WTC11 (cell line): ENCODE data around the gene CGB7. TPM values are rescaled to one million over a fixed set of nuclear protein-coding genes. Genes with fewer than 3 reads are reported as not detected.
A peak's percentile ranks its signal among the peaks of the same experiment; 100 is the strongest.

Experiments
- ATAC-seq: fragments of 200-7000 bp; cut with Tn5 transposase; 2 replicates; pipeline ENCODE4 v1.10.0; 2021; ENCODE audit warnings: mild to moderate bottlenecking, moderate library complexity
- CTCF ChIA-PET: fragments of 300-600 bp; sonication (Branson Sonifier 250); formaldehyde crosslinking; loops from one replicate; lab custom pipeline; 2021; ENCODE audit warnings: antibody characterized with exemption; lab: Charles Lee
- POLR2A ChIA-PET: fragments of 350-600 bp; sonication (Branson Sonifier 250); formaldehyde crosslinking; loops from one replicate; lab custom pipeline; 2021; ENCODE audit warnings: antibody characterized with exemption; lab: Charles Lee
- DNase-seq: peaks from one replicate; pipeline ENCODE4 v3.0.0; 2021; ENCODE audit warnings: low spot score
- H3K27ac Mint-ChIP-seq: 2 replicates; pipeline ENCODE4 v1.8.0; 2021; ENCODE audit warnings: mixed read lengths
- H3K27me3 Mint-ChIP-seq: 2 replicates; pipeline ENCODE4 v1.8.0; 2021; ENCODE audit warnings: low read depth, mild to moderate bottlenecking, moderate library complexity, mixed read lengths
- H3K36me3 Mint-ChIP-seq: 2 replicates; pipeline ENCODE4 v1.8.0; 2021; ENCODE audit warnings: mixed read lengths
- H3K4me1 Mint-ChIP-seq: 2 replicates; pipeline ENCODE4 v1.8.0; 2022; ENCODE audit warnings: mixed read lengths
- H3K4me3 Mint-ChIP-seq: 2 replicates; pipeline ENCODE4 v1.8.0; 2021; ENCODE audit warnings: mild to moderate bottlenecking, moderate library complexity, mixed read lengths
- H3K9me3 Mint-ChIP-seq: 2 replicates; pipeline ENCODE4 v1.8.0; 2021; ENCODE audit warnings: mixed read lengths
- AFF4 ChIP-seq: sonication (generic); formaldehyde crosslinking; IDR thresholded peaks from 2 replicates; pipeline ENCODE4 v1.8.1; 2023; ENCODE audit warnings: mild to moderate bottlenecking, missing genetic modification reagents, borderline replicate concordance
- CBFB ChIP-seq: sonication (generic); formaldehyde crosslinking; IDR thresholded peaks from 2 replicates; pipeline ENCODE4 v1.8.1; 2022; ENCODE audit warnings: mild to moderate bottlenecking, low read depth, missing genetic modification reagents
- CREM ChIP-seq: sonication (generic); formaldehyde crosslinking; IDR thresholded peaks from 2 replicates; pipeline ENCODE4 v1.8.1; 2022; ENCODE audit warnings: mild to moderate bottlenecking, missing genetic modification reagents, moderate library complexity
- E2F4 ChIP-seq: sonication (generic); formaldehyde crosslinking; IDR thresholded peaks from 2 replicates; pipeline ENCODE4 v1.8.1; 2022; ENCODE audit warnings: low read depth, mild to moderate bottlenecking, moderate library complexity, missing genetic modification reagents, borderline replicate concordance
- ETV6 ChIP-seq: sonication (generic); formaldehyde crosslinking; IDR thresholded peaks from 2 replicates; pipeline ENCODE4 v1.8.1; 2022; ENCODE audit warnings: mild to moderate bottlenecking, missing genetic modification reagents
- NFYB ChIP-seq: sonication (generic); formaldehyde crosslinking; conservative IDR thresholded peaks from 2 replicates; pipeline ENCODE4 v1.8.0; 2022; ENCODE audit warnings: low read depth, missing genetic modification reagents
- PREB ChIP-seq: sonication (generic); formaldehyde crosslinking; IDR thresholded peaks from 2 replicates; pipeline ENCODE4 v1.8.1; 2022; ENCODE audit warnings: mild to moderate bottlenecking, missing genetic modification reagents, moderate library complexity, borderline replicate concordance
- PRRX2 ChIP-seq: fragments of 250-450 bp; sonication (Bioruptor Pico); IDR thresholded peaks from 2 replicates; pipeline ENCODE4 v1.8.0; 2021; ENCODE audit warnings: mild to moderate bottlenecking
- RORB ChIP-seq: fragments of 250-450 bp; sonication (Bioruptor Pico); IDR thresholded peaks from 2 replicates; pipeline ENCODE4 v1.9.0; 2021; ENCODE audit warnings: mild to moderate bottlenecking
- SMAD4 ChIP-seq: sonication (generic); formaldehyde crosslinking; IDR thresholded peaks from 2 replicates; pipeline ENCODE4 v1.8.0; 2022; ENCODE audit warnings: mild to moderate bottlenecking, missing genetic modification reagents
- SOX15 ChIP-seq: fragments of 250-450 bp; sonication (Bioruptor Pico); IDR thresholded peaks from 2 replicates; pipeline ENCODE4 v1.9.0; 2021; ENCODE audit warnings: mild to moderate bottlenecking
- TCF7 ChIP-seq: sonication (generic); formaldehyde crosslinking; IDR thresholded peaks from 2 replicates; pipeline ENCODE4 v1.8.0; 2022; ENCODE audit warnings: mild to moderate bottlenecking, low read depth, missing genetic modification reagents, moderate library complexity
- USF2 ChIP-seq: sonication (generic); formaldehyde crosslinking; IDR thresholded peaks from 2 replicates; pipeline ENCODE4 v1.8.1; 2023; ENCODE audit warnings: mild to moderate bottlenecking, missing genetic modification reagents, moderate library complexity
- ZNF232 ChIP-seq: sonication (generic); formaldehyde crosslinking; IDR thresholded peaks from 2 replicates; pipeline ENCODE4 v1.8.0; 2022; ENCODE audit warnings: mild to moderate bottlenecking, missing genetic modification reagents
- ZNF317 ChIP-seq: sonication (generic); formaldehyde crosslinking; IDR thresholded peaks from 2 replicates; pipeline ENCODE4 v1.8.1; 2023; ENCODE audit warnings: low read depth, mild to moderate bottlenecking, moderate library complexity, missing genetic modification reagents, borderline replicate concordance
- ZNF396 ChIP-seq: fragments of 250-450 bp; sonication (Bioruptor Pico); IDR thresholded peaks from 2 replicates; pipeline ENCODE4 v1.8.0; 2021; ENCODE audit warnings: mild to moderate bottlenecking, moderate library complexity, borderline replicate concordance
- total RNA-seq: library from RNA; stranded (reverse); gene quantifications from 3 replicates; pipeline ENCODE4 v1.2.3, GENCODE V29; 2021
- TF ChIP-seq, protein P1 (sequence below): sonication (generic); formaldehyde crosslinking; IDR thresholded peaks from 2 replicates; pipeline ENCODE4 v1.8.0; 2023; ENCODE audit warnings: missing genetic modification reagents, mild to moderate bottlenecking, borderline replicate concordance
- TF ChIP-seq, protein P2 (sequence below): sonication (generic); formaldehyde crosslinking; IDR thresholded peaks from 2 replicates; pipeline ENCODE4 v1.8.1; 2022; ENCODE audit warnings: missing genetic modification reagents, borderline replicate concordance

Gene CGB7
- total RNA-seq, 1 experiment from 2014 or later, result 1.6 TPM

DNA sequence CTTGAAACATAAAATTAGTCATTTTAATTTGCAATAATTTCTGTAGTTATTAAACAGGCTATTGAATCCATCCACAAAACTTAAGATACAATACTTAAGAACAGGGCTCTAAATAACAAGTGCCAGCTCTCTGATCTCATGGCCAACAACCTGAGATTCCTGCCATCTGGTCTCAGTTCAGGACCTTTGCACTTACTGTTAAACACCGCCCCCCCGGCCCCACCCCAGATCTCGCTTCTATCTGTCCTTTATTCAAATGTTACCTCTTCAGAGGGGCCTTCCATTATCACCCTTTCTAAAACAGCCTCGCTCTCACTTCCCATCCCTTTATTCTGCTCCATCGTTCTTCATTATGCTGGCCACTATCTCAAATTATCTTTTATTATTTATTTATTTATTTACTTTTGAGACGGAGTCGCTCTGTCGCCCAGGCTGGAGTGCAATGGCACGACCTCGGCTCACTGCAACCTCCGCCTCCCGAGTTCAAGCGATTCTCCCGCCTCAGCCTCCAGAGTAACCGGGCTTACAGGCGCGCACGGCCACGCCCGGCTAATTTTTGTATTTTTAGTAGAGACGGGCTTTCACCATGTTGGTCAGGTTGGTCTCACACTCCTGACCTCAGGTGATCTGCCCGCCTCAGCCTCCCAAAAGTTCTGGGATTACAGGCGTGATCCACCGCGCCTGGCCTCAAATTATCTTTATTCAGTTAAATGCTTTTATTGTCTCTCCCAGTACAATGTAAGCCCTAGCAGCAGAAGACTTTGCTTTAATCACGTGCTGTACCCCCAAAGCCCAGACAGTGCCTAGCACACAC, 26.9 kb upstream of the CGB7 start:
- peak overlapping the region; percentile 96 for H3K4me3 Mint-ChIP-seq
- H3K36me3 Mint-ChIP-seq, result peaks cover 22% of the 10 kb centered on the region
- peak overlapping the region; percentile 99 for H3K27ac Mint-ChIP-seq
- ATAC-seq (no peak), DNase-seq (no peak)
- peaks cover 3% of the 10 kb centered on the region; the same call in 1 of the 2 replicates for H3K9me3 Mint-ChIP-seq
- TF ChIP-seq USF2 (CRISPR knock-in tag) (no peak), PREB (no peak), TCF7 (CRISPR knock-in tag) (no peak), SMAD4 (CRISPR knock-in tag) (no peak), RORB (CRISPR knock-in tag) (no peak), SOX15 (CRISPR knock-in tag) (no peak), E2F4 (CRISPR knock-in tag) (no peak), ETV6 (CRISPR knock-in tag) (no peak), ZNF396 (CRISPR knock-in tag) (no peak), PRRX2 (no peak)
- H3K4me1 Mint-ChIP-seq, result peaks cover 17% of the 10 kb centered on the region
- CTCF ChIA-PET, result interaction anchor here (0.7 to 2.8 kb wide), 2 partner anchors 11 to 13 kb away, joined by 3 to 9 read pairs; no protein-coding TSS in a partner anchor
- H3K27me3 Mint-ChIP-seq, result peaks cover 23% of the 10 kb centered on the region
- POLR2A ChIA-PET, result no interaction called here

DNA sequence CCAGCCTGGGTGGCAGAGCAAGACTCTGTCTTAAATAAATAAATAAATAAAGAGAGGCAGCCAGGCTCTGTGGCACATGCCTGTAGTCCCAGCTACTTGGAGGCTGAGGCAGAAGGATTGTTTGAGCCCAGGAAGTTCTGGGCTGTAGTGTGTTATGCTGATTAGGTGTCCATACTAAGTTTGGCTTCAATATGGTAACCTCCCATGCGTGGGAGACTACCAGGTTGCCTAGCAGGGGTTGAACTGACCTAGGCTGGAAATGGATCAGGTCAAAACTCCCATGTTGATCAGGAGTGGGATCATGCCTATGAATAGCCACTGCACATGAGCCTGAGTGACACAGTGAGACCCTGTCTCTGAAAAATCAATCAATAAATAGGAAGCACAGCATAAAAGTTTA, 23.7 kb upstream of the CGB7 start:
- Mint-ChIP-seq H3K4me3 (no peak overlapping the region), H3K36me3 (0 out of 2 replicates have a peak, but pooled peaks cover 1% of the 10 kb centered on the region), H3K4me1 (peaks cover 9% of the 10 kb centered on the region), H3K9me3 (peaks cover 3% of the 10 kb centered on the region; the same call in 1 of the 2 replicates), H3K27me3 (peaks cover 35% of the 10 kb centered on the region), H3K27ac (no peak overlapping the region)
- POLR2A ChIA-PET, result no interaction called here
- DNase-seq, result no peak
- CTCF ChIA-PET, result interaction anchor here (1.3 kb wide), 1 partner anchor 129 kb away, joined by 3 read pairs; no protein-coding TSS in a partner anchor
- ATAC-seq, result no peak
- no peak for TF ChIP-seq ZNF232 (CRISPR knock-in tag)
- no peak for TF ChIP-seq SOX15 (CRISPR knock-in tag)
- TF ChIP-seq, protein P1, sequence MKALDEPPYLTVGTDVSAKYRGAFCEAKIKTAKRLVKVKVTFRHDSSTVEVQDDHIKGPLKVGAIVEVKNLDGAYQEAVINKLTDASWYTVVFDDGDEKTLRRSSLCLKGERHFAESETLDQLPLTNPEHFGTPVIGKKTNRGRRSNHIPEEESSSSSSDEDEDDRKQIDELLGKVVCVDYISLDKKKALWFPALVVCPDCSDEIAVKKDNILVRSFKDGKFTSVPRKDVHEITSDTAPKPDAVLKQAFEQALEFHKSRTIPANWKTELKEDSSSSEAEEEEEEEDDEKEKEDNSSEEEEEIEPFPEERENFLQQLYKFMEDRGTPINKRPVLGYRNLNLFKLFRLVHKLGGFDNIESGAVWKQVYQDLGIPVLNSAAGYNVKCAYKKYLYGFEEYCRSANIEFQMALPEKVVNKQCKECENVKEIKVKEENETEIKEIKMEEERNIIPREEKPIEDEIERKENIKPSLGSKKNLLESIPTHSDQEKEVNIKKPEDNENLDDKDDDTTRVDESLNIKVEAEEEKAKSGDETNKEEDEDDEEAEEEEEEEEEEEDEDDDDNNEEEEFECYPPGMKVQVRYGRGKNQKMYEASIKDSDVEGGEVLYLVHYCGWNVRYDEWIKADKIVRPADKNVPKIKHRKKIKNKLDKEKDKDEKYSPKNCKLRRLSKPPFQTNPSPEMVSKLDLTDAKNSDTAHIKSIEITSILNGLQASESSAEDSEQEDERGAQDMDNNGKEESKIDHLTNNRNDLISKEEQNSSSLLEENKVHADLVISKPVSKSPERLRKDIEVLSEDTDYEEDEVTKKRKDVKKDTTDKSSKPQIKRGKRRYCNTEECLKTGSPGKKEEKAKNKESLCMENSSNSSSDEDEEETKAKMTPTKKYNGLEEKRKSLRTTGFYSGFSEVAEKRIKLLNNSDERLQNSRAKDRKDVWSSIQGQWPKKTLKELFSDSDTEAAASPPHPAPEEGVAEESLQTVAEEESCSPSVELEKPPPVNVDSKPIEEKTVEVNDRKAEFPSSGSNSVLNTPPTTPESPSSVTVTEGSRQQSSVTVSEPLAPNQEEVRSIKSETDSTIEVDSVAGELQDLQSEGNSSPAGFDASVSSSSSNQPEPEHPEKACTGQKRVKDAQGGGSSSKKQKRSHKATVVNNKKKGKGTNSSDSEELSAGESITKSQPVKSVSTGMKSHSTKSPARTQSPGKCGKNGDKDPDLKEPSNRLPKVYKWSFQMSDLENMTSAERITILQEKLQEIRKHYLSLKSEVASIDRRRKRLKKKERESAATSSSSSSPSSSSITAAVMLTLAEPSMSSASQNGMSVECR (CRISPR knock-in tag), result no peak
- TF ChIP-seq CBFB (CRISPR knock-in tag), result no peak
- no peak for TF ChIP-seq SMAD4 (CRISPR knock-in tag)
- no peak for TF ChIP-seq ZNF317 (CRISPR knock-in tag)
- TF ChIP-seq AFF4 (CRISPR knock-in tag), result no peak
- no peak for TF ChIP-seq CREM
- TF ChIP-seq, protein P2, sequence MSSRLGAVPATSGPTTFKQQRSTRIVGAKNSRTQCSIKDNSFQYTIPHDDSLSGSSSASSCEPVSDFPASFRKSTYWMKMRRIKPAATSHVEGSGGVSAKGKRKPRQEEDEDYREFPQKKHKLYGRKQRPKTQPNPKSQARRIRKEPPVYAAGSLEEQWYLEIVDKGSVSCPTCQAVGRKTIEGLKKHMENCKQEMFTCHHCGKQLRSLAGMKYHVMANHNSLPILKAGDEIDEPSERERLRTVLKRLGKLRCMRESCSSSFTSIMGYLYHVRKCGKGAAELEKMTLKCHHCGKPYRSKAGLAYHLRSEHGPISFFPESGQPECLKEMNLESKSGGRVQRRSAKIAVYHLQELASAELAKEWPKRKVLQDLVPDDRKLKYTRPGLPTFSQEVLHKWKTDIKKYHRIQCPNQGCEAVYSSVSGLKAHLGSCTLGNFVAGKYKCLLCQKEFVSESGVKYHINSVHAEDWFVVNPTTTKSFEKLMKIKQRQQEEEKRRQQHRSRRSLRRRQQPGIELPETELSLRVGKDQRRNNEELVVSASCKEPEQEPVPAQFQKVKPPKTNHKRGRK, result no peak
- no peak for TF ChIP-seq NFYB (CRISPR knock-in tag)
